DND-41 (cell line): ENCODE measurements around the gene LRRC56.
A peak's percentile ranks its signal among the peaks of the same experiment; 100 is the strongest.

Experiments
- ATAC-seq: fragments of 200-7000 bp; cut with Tn5 transposase; 3 replicates; pipeline ENCODE4 v1.9.1; 2021; ENCODE audit warnings: low read depth; ENCODE audit not compliant: insufficient read depth
- DNase-seq: peaks from one replicate; pipeline ENCODE4 v3.0.0-alpha.2; 2020
- H2AFZ ChIP-seq: 2 replicates; pipeline ENCODE4 v1.6.0; 2012; ENCODE audit warnings: low read depth, low read length
- H3K27ac ChIP-seq: 2 replicates; pipeline ENCODE4 v1.5.1; 2012; ENCODE audit warnings: low read length, inconsistent platforms
- H3K27me3 ChIP-seq: fragments of 200-600 bp; sonication (generic); 2 replicates; pipeline ENCODE4 v1.6.0; 2012; ENCODE audit warnings: low read length, mild to moderate bottlenecking, inconsistent platforms; ENCODE audit not compliant: insufficient read depth, poor library complexity
- H3K36me3 ChIP-seq: 2 replicates; pipeline ENCODE4 v1.5.1; 2012; ENCODE audit warnings: low read length, inconsistent platforms; ENCODE audit not compliant: insufficient read depth
- H3K4me1 ChIP-seq: 2 replicates; pipeline ENCODE4 v1.5.1; 2012; ENCODE audit warnings: mild to moderate bottlenecking, low read length; ENCODE audit not compliant: insufficient read depth
- H3K4me2 ChIP-seq: 2 replicates; pipeline ENCODE4 v1.6.0; 2012; ENCODE audit warnings: mild to moderate bottlenecking, moderate library complexity, low read length, inconsistent platforms; ENCODE audit not compliant: insufficient read depth
- H3K4me3 ChIP-seq, 2 experiments: fragments of 200-600 bp in 1 of 2; shearing (Covaris generic) in 1 of 2; 2 replicates each; pipeline ENCODE4 v1.5.1; 2012 to 2016; ENCODE audit warnings: inconsistent platforms in 2 of 2, low read length in 2 of 2, mild to moderate bottlenecking in 2 of 2, low read depth in 1 of 2, moderate library complexity in 1 of 2
- H3K79me2 ChIP-seq: 2 replicates; pipeline ENCODE4 v1.6.0; 2012; ENCODE audit warnings: low read length, inconsistent platforms; ENCODE audit not compliant: insufficient read depth
- H3K9ac ChIP-seq: 2 replicates; pipeline ENCODE4 v1.6.0; 2012; ENCODE audit warnings: low read depth, mild to moderate bottlenecking, inconsistent platforms, low read length, moderate library complexity
- H3K9me3 ChIP-seq: 2 replicates; pipeline ENCODE4 v1.5.1; 2012; ENCODE audit warnings: low read length, moderate library complexity, mild to moderate bottlenecking, inconsistent platforms; ENCODE audit not compliant: insufficient read depth, severe bottlenecking
- H4K20me1 ChIP-seq: 2 replicates; pipeline ENCODE4 v1.6.0; 2012; ENCODE audit warnings: low read length; ENCODE audit not compliant: insufficient read depth
- EZH2 ChIP-seq: IDR thresholded peaks from 3 replicates; pipeline ENCODE4 v1.6.1; 2012; ENCODE audit warnings: borderline replicate concordance, low read depth, mild to moderate bottlenecking, moderate library complexity, low read length, inconsistent platforms; ENCODE audit not compliant: severe bottlenecking
- TF ChIP-seq, protein P1 (sequence below): IDR thresholded peaks from 2 replicates; pipeline ENCODE4 v1.5.1; 2012; ENCODE audit warnings: borderline replicate concordance, low read length, moderate library complexity, mild to moderate bottlenecking; ENCODE audit not compliant: poor library complexity, severe bottlenecking; ENCODE audit errors: extremely low read depth

The LRRC56 gene, protein sequence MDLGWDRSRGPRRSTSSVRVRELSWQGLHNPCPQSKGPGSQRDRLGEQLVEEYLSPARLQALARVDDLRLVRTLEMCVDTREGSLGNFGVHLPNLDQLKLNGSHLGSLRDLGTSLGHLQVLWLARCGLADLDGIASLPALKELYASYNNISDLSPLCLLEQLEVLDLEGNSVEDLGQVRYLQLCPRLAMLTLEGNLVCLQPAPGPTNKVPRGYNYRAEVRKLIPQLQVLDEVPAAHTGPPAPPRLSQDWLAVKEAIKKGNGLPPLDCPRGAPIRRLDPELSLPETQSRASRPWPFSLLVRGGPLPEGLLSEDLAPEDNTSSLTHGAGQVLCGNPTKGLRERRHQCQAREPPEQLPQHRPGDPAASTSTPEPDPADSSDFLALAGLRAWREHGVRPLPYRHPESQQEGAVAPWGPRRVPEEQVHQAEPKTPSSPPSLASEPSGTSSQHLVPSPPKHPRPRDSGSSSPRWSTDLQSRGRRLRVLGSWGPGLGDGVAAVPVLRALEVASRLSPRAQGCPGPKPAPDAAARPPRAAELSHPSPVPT

DNA sequence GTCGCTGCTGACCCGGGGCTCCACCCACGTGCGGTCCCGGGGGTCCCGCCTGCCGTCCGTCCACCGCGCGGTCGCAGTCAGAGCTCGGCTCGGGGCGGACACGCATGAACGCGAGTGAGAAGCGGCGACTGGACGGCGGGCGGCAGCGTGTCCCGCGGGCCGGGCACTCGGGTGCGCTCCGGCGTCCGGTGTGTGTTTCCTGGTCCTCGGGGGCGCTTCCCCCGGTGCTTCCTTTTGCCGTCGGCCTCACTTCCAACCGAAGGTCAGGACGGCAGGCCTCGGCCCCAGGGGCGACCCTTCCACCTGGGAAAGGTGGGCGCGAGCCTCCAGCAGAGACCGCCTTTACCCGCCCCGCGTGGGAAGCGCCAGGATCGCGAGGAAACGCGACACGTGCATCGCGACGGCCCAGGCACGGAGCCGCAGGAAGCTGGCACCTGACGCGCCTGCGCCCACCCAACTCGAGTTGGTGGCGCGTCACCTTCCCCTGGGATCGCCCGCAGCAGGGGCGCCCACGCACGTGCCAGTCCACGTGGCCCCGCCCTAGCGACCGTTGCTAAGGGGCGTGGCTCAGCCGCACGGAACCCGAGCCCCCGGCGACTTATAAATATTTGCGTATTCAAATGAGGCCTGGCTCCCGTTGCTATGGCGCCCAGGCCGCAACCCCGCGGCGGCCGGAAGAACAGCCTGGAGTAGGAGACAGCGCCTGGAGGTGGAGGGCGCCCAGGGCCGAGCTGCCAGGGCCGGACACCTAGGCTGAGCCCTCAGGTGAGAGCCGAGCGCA lies at the start of gene LRRC56:
Gene LRRC56, plus strand, starts transcription at position 687 of the 781 bp plus-strand sequence. CDS start 3,158 bp downstream, outside the sequence.
- Histone ChIP-seq H2AFZ (no peak within 1 kb of the TSS), H3K79me2 (peaks cover 18% of the 10 kb centered on the region), H3K4me2 (peak within 1 kb of the TSS; percentile 98), H3K27me3 (no peaks in the 10 kb centered on the region), H3K4me3 (peak within 1 kb of the TSS in 1 of 2 experiments; percentile 96; a peak in 1 of 4 replicates), H3K9me3 (no peaks in the 10 kb centered on the region), H3K9ac (peak within 1 kb of the TSS; percentile 88; the same call in 1 of the 2 replicates), H3K36me3 (peaks cover 24% of the 10 kb centered on the region), H3K27ac (no peak within 1 kb of the TSS), H3K4me1 (peaks cover 41% of the 10 kb centered on the region), H4K20me1 (peaks cover 27% of the 10 kb centered on the region)
- DNase-seq (peak; percentile 80), ATAC-seq (peak; percentile 20; the same call in 2 of the 3 replicates)
- TF ChIP-seq, protein P1, sequence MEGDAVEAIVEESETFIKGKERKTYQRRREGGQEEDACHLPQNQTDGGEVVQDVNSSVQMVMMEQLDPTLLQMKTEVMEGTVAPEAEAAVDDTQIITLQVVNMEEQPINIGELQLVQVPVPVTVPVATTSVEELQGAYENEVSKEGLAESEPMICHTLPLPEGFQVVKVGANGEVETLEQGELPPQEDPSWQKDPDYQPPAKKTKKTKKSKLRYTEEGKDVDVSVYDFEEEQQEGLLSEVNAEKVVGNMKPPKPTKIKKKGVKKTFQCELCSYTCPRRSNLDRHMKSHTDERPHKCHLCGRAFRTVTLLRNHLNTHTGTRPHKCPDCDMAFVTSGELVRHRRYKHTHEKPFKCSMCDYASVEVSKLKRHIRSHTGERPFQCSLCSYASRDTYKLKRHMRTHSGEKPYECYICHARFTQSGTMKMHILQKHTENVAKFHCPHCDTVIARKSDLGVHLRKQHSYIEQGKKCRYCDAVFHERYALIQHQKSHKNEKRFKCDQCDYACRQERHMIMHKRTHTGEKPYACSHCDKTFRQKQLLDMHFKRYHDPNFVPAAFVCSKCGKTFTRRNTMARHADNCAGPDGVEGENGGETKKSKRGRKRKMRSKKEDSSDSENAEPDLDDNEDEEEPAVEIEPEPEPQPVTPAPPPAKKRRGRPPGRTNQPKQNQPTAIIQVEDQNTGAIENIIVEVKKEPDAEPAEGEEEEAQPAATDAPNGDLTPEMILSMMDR, result no peak
- no peak for TF ChIP-seq EZH2

DNA sequence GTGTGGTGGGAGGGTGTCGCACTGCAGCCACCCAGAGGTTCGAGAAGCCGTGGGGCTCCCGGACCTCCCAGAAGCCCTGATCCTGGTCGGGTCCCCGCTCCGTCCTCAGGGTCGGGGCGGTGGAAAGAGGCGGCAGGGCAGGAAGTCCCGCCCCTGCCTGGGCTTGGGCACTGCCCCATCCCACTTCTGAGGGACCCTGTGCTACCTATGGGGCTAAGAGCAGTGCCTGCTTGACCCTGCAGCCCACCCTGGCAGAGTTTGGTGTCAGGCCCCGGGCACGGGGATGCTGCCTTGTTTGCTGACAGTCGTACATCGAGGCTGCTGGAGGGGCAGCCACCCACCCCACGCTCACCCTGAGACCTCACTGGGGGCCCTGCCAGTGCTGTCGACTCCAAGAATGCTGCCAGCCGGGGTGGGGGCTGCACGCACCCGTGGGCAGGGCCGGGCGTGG lies 49.7 kb upstream of the LRRC56 start:
- Histone ChIP-seq H3K4me2 (no peak overlapping the region), H4K20me1 (peaks cover 14% of the 10 kb centered on the region; the same call in 1 of the 2 replicates), H3K36me3 (peaks cover 30% of the 10 kb centered on the region; the same call in 1 of the 2 replicates), H3K27ac (no peak overlapping the region), H2AFZ (no peak overlapping the region), H3K4me1 (no peaks in the 10 kb centered on the region), H3K27me3 (no peaks in the 10 kb centered on the region), H3K4me3 (no peak overlapping the region), H3K9ac (no peak overlapping the region), H3K79me2 (peaks cover 11% of the 10 kb centered on the region; the same call in 1 of the 2 replicates), H3K9me3 (no peaks in the 10 kb centered on the region)
- ATAC-seq (no peak), DNase-seq (no peak)
- TF ChIP-seq, protein P1, result no peak
- TF ChIP-seq EZH2, result no peak

DNA sequence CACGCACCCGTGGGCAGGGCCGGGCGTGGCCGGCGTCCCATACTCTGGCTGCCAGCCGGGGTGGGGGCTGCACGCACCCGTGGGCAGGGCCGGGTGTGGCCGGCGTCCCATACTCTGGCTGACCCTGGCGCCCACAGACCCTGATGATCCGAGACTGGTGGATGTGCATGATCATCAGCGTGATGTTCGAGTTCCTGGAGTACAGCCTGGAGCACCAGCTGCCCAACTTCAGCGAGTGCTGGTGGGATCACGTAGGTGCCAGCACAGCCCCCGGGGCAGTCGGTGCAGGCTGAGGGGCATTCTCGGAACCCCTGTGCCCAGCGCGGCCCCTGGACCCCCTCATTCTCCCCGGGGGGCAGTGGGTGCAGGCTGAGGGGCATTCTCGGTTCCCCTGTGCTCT lies 49.3 kb upstream of the LRRC56 start:
- H3K27me3 ChIP-seq, result no peaks in the 10 kb centered on the region
- no peak overlapping the region for H3K4me2 ChIP-seq
- no peak overlapping the region for H3K9ac ChIP-seq
- no peaks in the 10 kb centered on the region for H3K4me1 ChIP-seq
- no peak overlapping the region for H3K27ac ChIP-seq
- H2AFZ ChIP-seq, result no peak overlapping the region
- ATAC-seq, result no peak
- DNase-seq, result no peak
- H3K4me3 ChIP-seq, result no peak overlapping the region
- H3K9me3 ChIP-seq, result no peaks in the 10 kb centered on the region
- H3K36me3 ChIP-seq, result peaks cover 35% of the 10 kb centered on the region
- no peak for TF ChIP-seq EZH2
- TF ChIP-seq, protein P1, result no peak
- H3K79me2 ChIP-seq, result peaks cover 11% of the 10 kb centered on the region; the same call in 1 of the 2 replicates
- H4K20me1 ChIP-seq, result peaks cover 14% of the 10 kb centered on the region; the same call in 1 of the 2 replicates
